ENCODE data around the gene RPS14. TPM values are rescaled to one million over a fixed set of nuclear protein-coding genes. Genes with fewer than 3 reads are reported as not detected.

RPS14 gene
- total RNA-seq, 1 donor from 2014 or later: 1,255 TPM

- intact Hi-C loops (cut with micrococcal nuclease): no loop called here
- DNase-seq (no peak), ATAC-seq (no peak)
Measured at GRCh38 chr5:150451594-150451993, 2.1 kb upstream of the RPS14 start.

GRCh38 chr5:150448952-150449516, 505 bp downstream of the RPS14 start:
- peak; percentile 60 for ATAC-seq
- intact Hi-C loops (cut with micrococcal nuclease): no loop called here
- DNase-seq: no peak

- ATAC-seq (no peak), DNase-seq (no peak)
- intact Hi-C loops (cut with micrococcal nuclease): no loop called here
Measured at GRCh38 chr5:150448334-150448733, 1.2 kb downstream of the RPS14 start.

- DNase-seq (no peak), ATAC-seq (no peak)
- intact Hi-C loops (cut with micrococcal nuclease): no loop called here
Measured at GRCh38 chr5:150447188-150447587, 2.4 kb downstream of the RPS14 start.

- intact Hi-C loops (cut with micrococcal nuclease): no loop called here
- DNase-seq: no peak
- ATAC-seq: no peak
Measured at GRCh38 chr5:150446583-150446982, 3.0 kb downstream of the RPS14 start.

GRCh38 chr5:150446088-150446487, 3.5 kb downstream of the RPS14 start:
- no peak for ATAC-seq
- intact Hi-C loops (cut with micrococcal nuclease): no loop called here
- no peak for DNase-seq

- no peak for ATAC-seq
- intact Hi-C loops (cut with micrococcal nuclease): no loop called here
Measured at GRCh38 chr5:150444770-150445169, 4.8 kb downstream of the RPS14 start.

GRCh38 chr5:150443242-150444075, 6.1 kb downstream of the RPS14 start:
- ATAC-seq (no peak), DNase-seq (no peak)
- intact Hi-C loops (cut with micrococcal nuclease): no loop called here

More at GRCh38 chr5:150444770-150445169, 4.8 kb downstream of the RPS14 start:
- DNase-seq: no peak

GRCh38 chr5:150442699-150443080, 6.8 kb downstream of the RPS14 start:
- DNase-seq (no peak), ATAC-seq (no peak)
- intact Hi-C loops (cut with micrococcal nuclease): no loop called here

- ATAC-seq (peak; percentile 84), DNase-seq (peak; percentile 56)
- intact Hi-C loops (cut with micrococcal nuclease): no loop called here
Measured at GRCh38 chr5:150441813-150442698, 7.5 kb downstream of the RPS14 start.

- intact Hi-C loops (cut with micrococcal nuclease): no loop called here
- no peak for DNase-seq
- peak; percentile 2 for ATAC-seq
Measured at GRCh38 chr5:150440948-150441812, 8.4 kb downstream of the RPS14 start.

- DNase-seq (no peak), ATAC-seq (no peak)
- intact Hi-C loops (cut with micrococcal nuclease): no loop called here
Measured at GRCh38 chr5:150438873-150439546, 10.5 kb downstream of the RPS14 start.

GRCh38 chr5:150436141-150436680, 13.3 kb downstream of the RPS14 start:
- DNase-seq (peak; percentile 89), ATAC-seq (peak; percentile 89)
- intact Hi-C loops (cut with micrococcal nuclease): no loop called here

GRCh38 chr5:150434464-150434863, 15.1 kb downstream of the RPS14 start:
- no peak for ATAC-seq
- intact Hi-C loops (cut with micrococcal nuclease): no loop called here

GRCh38 chr5:150431574-150431973, 18.0 kb downstream of the RPS14 start:
- intact Hi-C loops (cut with micrococcal nuclease): no loop called here
- ATAC-seq: no peak
- no peak for DNase-seq

More at GRCh38 chr5:150434464-150434863, 15.1 kb downstream of the RPS14 start:
- no peak for DNase-seq

GRCh38 chr5:150431048-150431447, 18.5 kb downstream of the RPS14 start:
- DNase-seq (no peak), ATAC-seq (no peak)
- intact Hi-C loops (cut with micrococcal nuclease): no loop called here

GRCh38 chr5:150429410-150429873, 20.1 kb downstream of the RPS14 start:
- DNase-seq (no peak), ATAC-seq (no peak)
- intact Hi-C loops (cut with micrococcal nuclease): no loop called here

- ATAC-seq (no peak), DNase-seq (no peak)
- intact Hi-C loops (cut with micrococcal nuclease): no loop called here
Measured at GRCh38 chr5:150428978-150429377, 20.6 kb downstream of the RPS14 start.
